HG03103 (cell line): ENCODE results near the gene KLHDC7B.
"Not testable (repeated sequence)": the region's sequence is repeated elsewhere in the genome, so short reads cannot be mapped to it uniquely, and the experiment has no call there.

ENCODE experiments used
- ATAC-seq: cut with Tn5 transposase; IDR thresholded peaks from one replicate; pipeline ENCODE4 v1.9.1; 2021; ENCODE audit warnings: low read depth; ENCODE audit not compliant: unreplicated experiment

Gene KLHDC7B

DNA sequence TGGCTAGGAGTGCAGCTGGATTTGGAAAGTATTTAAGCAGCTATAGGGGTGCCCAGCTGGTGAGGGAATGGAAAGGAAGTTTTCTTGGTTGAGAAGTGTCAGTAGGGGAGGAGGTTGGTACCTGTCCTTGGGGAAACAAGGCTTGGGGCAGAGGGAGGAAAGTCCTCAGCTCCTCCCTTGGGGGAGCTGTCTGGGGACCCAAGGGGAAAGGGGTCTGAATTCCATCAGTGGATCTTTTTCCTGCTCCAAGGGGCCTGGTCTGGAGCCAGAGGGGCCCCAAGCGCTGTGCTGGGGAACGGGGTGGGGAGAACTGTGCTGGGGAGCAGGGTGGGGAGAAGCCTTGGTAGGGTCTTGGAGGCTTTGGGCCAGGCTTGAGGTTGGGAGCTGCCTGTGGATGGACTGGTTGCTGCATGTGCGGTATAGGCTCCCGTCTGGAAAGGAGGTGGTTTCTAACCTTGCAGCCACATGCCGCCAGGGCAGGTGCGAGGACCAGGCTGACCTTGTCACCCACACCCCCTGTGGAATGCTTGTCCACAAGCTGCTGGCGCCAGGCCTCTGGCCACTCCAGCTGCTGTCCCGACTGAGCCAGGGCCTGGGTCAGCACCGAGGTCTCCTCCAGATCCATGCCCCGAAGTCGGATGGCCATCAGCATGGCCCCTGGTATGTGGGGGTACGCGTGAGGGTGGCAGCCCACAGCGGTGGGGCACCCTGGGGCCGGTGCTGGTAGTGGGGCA lies 16.9 kb upstream of the KLHDC7B start:
- no peak for ATAC-seq

DNA sequence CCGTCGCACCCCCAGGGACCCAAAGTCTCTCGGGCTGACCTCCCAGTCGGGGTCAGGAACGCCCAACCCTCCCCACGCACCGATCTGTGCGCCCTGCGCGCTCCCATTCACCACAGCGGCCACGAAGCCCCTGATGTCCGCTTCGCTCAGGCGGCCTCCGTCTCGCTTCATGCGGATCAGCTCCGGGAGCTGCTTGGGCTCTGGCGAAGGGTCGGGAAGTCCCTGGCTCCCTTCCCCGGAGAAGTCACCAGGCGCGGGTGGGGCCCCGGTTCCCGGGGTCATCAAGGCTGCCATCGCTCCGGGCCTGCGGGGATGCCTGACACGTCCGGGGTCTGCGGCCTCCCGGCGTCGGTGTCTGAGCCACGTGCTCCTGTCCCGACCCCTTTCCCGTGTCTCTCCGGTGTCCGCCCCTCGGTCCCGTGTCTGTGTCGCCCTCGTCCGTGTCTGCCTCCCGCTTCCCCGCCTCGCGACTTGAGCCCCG lies 16.2 kb upstream of the KLHDC7B start:
- ATAC-seq: no peak

DNA sequence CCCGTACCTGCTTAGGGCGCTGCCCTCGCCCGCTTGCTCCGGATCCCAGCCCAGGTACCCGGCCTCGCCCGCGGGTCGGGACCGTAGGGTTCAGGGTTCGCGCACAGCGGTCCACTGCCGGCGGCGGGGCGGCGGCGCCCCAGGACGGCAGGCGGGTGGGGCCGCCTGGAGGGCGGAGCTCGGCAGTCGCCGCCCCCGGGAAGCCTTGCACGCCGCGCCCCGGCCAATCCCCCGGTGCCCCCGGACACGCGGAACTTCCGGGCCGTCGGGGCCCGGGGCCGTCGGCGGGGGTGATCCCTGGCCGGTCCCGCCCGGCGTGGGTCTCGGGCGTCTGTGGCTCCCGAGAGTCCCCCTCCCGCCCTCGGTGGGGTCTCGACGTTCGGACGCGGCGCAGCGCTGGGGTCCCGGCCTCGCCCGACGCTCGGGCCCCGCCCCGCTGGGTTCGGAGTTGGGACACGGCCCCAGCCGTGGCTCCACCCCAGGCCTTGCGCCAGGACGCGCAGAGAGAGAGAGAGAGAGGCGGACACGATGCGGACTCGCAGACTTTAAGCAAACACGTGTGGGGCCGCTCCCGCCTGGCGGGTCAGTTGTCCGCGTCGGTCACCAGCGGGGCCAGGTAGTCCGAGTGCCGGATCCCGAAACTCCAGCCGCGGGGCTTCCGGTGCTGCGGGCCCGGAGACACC lies 15.7 kb upstream of the KLHDC7B start, which contains the start of gene TYMP:
TSS of gene TYMP (minus strand) at position 116 of the 683 bp plus-strand sequence. CDS start 303 bp downstream, outside the sequence.
- no peak for ATAC-seq

DNA sequence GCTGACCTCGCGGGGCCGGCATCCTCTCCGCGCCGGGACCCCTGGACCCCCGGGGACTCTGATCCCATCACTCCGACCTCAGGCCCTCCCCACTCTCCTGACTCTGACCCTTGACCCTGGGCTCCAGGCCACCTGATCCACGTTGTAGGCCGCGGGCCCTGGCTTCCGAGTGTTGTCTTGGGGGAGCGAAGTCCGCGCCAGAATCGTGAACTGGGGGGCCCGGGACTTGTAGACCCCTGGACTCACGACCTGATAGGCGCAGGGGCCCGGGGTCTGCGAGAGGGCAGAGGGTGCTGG lies 15.2 kb upstream of the KLHDC7B start:
- ATAC-seq: no peak

DNA sequence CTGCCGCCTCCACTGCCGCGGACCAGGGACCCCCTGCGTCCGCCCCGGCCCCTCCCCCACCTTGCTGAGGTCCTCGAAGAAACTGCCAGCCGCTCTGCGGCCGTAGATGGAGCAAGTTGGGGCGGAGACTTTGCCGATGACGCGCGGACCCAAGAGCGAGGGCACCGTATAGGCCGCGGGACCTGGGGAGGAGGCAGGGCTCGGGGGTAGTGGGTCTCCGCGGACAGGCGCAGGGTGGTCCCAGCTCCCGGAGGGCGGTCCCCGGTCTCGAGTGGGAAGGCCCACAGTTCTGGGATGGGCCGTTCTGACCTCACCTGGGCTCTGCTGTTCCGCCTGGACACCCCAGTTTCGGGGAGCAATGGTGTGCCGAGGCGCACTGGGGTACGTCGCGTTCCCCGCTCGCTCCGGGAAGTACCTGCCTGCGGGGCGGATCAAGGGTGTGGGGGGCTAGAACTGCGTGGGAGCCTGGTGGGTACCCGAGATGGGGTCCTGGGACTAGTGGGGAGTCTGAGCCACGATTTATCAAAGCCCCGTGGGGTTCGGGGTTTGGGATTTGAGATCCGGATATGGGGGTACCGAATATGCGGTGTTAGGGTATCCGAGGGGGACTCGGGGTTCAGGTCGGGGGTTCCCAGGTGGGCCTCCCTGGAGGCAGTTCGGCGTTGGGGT lies 14.7 kb upstream of the KLHDC7B start:
- no peak for ATAC-seq

DNA sequence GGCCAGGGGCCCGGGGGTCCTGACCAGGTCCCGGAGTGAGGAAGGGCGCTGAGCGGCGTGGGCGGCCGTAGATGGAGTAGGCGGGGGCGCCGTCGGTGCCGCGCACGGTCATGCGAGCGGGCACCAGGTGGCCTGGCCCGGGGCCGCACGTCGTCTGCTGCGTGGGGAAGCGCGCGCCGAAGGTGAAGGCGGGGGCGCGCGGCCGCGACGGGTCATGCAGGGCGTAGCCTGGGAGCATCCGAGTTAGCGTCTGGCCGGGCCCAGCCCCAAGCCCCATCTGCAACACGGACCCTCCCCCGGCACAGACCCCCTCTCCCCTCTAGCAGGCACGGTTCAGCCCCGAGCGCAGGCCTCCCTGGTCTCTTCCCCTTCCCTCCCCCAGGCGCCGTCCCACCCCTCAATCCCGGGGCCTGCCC lies 14.1 kb upstream of the KLHDC7B start:
- ATAC-seq: no peak

DNA sequence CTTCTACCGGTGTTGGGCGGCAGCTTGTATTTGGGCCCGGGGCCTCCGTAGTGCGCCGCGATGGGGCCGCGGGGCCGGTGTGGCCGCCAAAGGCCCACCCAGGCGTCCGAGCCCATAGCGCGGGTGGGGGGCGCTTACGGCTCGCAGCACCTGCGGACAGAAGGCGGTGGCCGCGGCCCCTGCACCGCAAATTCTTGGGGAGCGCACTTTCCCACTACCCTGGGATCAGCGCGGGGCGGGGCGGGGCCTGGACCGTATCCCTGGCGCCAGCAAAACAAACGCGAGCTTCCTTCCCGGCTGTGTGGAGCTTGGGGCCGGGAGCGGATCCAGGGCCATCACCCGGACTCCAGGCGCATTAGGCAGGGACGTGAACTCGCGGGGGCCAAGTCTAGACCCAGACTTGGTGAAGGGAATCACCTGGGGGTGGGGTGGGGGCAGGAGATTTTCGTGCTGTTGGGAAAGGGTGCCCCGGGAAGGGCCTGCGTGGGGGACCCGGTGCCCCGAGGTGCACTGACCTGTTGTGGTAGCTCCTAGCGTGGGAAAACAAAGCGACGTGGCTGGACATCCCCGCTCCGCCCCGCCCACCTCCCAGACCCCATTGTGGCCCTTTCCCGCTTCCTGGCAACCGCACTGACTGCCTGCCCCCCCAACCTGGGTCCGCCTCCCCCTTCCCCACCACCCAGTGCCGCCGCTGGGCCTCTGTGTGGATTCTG lies 13.6 kb upstream of the KLHDC7B start:
- ATAC-seq: no peak

DNA sequence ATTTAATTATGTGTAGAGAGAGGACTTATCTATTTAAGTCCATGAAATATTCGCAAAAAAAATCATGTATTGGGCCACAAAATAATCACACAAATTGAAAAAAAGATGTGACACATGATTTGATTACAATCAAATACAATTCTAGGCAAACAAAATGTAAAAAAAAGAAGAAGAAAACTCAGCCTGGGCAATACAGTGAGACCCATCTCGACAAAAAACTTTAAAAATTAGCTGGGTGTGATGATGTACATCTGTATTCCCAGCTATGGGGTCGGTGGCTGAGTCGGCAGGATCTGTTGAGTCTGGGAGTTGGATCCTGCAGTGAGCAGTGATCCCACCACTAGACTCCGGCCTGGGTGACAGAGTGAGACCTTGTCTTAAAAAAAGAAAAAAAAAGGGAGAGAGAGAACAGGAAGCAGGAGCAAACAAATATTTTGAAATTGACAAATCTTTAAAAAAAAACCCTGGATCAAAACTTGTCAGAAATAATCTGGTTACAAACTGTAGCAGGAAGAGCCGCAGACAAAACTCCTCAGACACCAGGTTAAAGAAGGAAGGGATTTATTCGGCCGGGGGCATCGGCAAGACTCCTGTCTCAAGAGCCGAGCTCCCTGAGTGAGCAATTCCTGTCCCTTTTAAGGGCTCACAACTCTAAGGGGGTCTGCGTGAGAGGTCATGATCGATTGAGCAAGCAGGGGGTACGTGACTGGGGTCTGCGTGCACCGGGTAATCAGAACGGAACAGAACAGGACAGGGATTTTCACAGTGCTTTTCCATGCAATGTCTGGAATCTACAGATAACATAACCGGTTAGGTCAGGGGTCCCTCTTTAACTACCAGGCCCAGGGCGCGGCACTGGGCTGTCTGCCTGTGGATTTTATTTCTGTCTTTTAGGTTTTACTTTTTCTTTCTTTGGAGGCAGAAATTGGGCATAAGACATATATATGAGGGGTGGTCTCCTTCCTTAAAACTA lies 12.6 kb upstream of the KLHDC7B start:
- no peak for ATAC-seq

DNA sequence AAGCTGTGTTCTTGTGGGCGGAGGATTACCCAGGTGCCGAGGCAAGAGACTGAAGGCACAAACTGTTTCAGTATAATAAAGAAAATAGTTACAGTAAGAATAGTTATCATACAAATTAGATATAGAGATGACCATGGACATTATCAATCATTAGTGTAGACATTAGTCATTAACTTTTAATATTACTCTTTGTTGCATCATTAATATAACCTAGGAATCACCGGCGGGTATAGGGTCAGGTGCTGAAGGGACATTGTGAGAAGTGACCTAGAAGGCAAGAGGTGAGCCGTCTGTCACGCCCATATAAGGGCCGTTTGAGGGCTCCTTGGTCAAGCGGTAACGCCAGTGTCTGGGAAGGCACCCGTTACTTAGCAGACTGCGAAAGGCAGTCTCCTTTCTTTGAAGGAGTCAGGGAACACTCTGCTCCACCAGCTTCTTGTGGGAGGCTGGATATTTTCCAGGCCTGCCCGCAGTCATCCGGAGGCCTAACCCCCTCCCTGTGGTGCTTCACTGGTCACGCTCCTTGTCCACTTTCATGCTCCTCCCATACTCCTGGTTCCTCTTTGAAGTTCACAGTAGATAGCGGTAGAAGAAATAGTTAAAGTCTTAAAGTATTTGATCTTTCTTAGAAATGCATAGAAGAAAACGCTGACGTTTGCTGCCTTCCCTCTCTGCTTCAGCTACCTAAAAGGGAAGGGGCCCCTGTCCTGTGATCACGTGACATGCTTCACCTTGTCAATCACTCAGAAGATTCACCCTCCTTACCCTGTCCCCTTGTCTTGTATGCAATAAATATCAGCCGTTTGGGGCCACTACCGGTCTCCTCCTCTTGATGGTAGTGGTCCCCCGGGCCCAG lies 11.6 kb upstream of the KLHDC7B start:
- ATAC-seq: not testable (repeated sequence)

DNA sequence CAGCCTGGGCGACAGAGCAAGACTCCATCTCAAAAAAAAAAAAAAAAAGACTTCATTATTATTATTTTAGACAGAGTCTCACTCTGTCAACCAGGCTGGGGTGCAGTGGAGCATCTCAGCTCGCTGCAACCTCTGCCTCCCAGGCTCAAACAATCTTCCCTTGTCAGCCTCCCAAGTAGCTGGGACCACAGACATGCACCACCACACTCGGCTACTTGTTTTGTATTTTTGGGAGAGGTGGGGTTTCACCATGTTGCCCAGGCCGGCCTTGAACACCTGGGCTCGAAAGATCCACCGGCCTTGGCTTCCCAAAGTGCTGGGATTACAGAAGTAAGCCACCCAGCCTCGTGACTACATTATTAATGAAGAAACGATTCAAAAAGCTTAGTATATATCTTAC lies 10.6 kb upstream of the KLHDC7B start:
- no peak for ATAC-seq

DNA sequence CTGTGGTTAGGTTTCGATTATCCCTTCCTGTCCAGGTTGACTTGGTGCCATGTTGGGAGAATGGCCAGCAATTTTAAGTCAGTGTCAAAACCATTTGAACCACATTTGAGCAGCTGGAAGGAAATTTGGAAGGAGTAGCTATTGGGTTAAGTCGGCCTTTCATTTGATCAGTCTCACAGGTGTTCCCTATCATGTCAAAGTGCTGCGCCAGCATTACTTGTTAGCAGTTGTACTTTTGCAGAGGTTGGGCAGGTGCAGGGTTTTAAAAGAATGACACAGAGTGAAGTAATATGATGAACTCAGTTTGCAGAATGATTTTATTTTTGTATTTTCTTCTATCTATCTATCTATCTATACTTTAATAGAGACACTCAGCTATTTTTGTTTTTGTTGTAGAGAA lies 9.5 kb upstream of the KLHDC7B start:
- ATAC-seq: no peak

DNA sequence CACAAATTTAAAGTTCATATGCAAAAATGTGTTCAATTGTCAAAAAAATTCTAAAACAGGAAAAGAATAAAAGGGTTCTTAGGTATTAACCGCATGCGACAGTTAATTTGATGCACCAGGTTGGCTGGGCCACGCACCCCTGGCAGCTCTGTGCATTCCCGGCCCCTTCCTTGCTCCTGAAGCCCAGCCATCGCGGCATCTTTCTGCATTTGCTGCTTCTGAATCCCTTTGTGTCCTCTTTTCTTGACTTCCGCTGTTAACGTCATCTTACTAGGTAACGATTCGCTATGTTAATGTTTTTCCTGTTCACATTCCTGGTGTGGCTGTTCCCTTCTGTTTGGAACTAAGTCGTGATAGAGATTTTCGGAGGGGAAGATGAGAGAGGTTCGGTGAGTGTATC lies 7.9 kb upstream of the KLHDC7B start:
- no peak for ATAC-seq

DNA sequence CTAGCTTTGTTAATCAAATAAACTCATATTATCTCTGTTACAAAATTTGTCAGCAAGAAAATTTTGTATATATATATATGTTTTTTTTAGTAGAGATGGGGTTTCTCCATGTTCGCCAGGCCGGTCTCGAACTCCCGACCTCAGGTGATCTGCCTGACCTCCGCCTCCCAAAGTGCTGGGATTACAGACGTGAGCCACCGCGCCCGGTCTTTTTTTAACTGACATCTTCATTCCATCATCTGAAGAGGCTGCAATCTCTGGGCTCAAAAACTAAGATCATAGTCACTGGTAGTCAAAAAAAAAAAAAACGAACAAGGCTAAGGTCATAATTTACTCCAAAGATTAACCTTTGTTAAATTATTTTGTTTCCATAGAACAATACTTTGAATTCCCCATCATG lies 5.3 kb upstream of the KLHDC7B start:
- no peak for ATAC-seq

DNA sequence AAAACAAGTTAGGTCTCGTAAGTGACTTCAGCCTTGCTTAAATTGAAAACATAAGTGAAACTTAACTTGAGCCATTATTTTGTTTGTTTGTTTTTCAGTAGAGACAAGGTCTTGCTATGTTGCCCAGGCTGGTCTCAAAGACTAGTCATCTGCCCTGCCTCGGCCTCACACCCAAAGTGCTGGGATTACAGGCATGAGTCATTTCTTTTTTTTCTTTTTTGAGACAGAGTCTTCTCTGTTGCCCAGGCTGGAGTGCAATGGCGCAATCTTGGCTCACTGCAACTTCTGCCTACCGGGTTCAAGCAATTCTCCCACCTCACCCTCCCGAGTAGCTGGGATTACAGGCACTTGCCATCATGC lies 4.1 kb upstream of the KLHDC7B start:
- ATAC-seq: not testable (repeated sequence)

DNA sequence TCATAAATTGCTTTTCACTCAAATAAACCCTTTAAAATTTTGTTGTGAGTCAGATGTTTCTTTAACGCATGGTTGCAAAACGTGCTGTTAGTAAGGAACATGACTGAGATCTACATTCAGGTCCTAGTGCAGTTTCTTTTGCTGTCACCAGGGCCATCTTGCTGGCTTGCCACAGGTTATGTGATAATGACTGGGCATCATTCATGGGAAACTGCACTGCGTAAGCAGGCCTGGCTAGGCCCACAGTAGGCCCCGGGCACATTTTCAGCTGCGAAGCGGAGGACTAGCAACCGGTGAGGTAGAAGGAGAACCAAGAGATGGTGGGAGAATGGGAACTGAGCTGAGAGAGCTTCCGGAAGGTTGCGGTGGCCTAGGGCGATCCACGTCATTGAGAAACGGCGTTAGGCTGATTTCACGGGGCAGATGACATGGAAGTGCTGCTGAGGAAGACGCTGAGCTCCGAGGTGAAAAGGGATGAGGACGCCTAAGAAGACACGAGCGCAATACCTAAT lies 3.2 kb upstream of the KLHDC7B start:
- peak; percentile 35 for ATAC-seq

DNA sequence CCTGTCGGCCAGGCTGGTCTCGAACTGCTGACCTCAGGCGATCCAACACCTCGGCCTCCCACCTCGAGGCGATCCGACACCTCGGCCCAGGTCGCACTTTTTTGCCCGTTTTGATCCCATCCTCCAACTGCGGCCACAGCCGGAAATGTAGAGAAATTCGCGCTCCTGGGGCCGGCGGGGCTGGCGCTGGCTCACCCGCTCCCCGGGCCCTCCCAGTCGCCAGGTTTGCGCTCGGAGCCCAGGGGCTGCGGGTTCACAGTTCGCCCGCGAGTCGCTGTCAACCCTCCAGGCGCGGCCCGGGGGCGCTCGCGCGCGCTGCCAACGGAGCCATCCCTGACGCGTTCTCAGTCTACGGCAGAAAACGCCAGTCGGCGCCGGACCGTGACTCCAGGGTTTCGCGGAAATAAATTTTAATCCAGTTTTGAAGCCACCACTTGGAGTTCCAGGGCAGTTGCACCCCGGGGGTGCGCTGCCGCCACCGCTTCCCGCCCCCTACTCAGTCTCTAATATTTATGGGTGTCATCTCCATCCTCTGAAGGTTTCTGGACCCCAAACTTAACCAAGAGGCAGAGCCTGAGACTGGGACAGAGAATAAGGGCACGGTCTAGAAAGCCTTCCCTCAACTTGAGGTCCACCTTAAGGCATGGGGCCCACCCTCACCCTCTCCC lies 1.5 kb upstream of the KLHDC7B start:
- ATAC-seq: no peak

DNA sequence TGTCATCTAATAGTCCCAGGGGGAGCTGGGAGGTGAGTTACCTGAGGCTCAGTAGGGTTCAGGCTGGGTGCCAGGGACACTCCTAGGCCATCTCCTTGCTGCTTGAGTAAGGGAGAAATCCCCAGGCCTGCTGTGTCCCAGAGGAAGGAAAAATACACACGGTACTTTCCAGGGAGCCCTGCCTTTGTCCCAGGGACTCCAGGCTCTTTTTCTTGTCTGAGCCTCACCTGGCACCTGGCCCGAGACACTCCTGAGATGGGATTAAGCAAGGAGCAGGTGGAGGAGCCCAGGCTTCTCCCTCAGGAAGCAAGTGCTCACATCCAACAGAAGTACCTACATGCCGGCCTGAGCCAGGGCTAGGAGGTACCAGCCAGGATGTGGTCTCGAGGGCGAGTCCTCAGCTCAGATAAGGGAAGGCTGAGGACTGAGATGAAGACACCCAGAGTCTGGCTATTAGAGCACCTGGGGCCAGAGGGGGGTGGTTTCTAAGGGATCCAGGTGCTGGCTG lies 899 bp upstream of the KLHDC7B start:
- ATAC-seq: no peak
